Natural killer cell (primary cell): ENCODE results near the gene CCN5. TPM values are rescaled to one million over a fixed set of nuclear protein-coding genes. Genes with fewer than 3 reads are reported as not detected.

Experiments
- ATAC-seq, 3 donors: fragments of 150-1000 bp in 2 of 3; fragments of 200-7000 bp in 1 of 3; cut with Tn5 transposase; 1 replicate in 1 of 3; 2 replicates in 2 of 3; pipeline ENCODE4 v1.10.0; 2021; ENCODE audit warnings: mild to moderate bottlenecking in 2 of 3, moderate library complexity in 2 of 3
- DNase-seq, 2 donors: peaks; one replicate each; pipeline versions ENCODE4 v3.0.0 to v3.0.0-alpha.2; 2013 to 2021; ENCODE audit warnings: mixed read lengths in 1 of 2
- H3K27ac ChIP-seq: one replicate; pipeline ENCODE4 v1.5.1; 2013; ENCODE audit warnings: mild to moderate bottlenecking, low read length
- H3K27me3 ChIP-seq: one replicate; pipeline ENCODE4 v1.6.1; 2013; ENCODE audit warnings: low read length; ENCODE audit not compliant: control insufficient read depth, insufficient read depth
- H3K36me3 ChIP-seq: one replicate; pipeline ENCODE4 v1.6.1; 2013; ENCODE audit warnings: low read length; ENCODE audit not compliant: control insufficient read depth, insufficient read depth
- H3K4me1 ChIP-seq: one replicate; pipeline ENCODE4 v1.6.1; 2013; ENCODE audit warnings: low read length; ENCODE audit not compliant: control insufficient read depth, insufficient read depth
- H3K4me3 ChIP-seq: one replicate; pipeline ENCODE4 v1.5.1; 2013; ENCODE audit warnings: low read length
- H3K9me3 ChIP-seq: one replicate; pipeline ENCODE4 v1.6.1; 2013; ENCODE audit warnings: low read length; ENCODE audit not compliant: control insufficient read depth, insufficient read depth
- H3K27ac Mint-ChIP-seq, 2 donors: one replicate each; pipeline ENCODE4 v1.8.0; 2022; ENCODE audit warnings: mild to moderate bottlenecking in 2 of 2, mixed read lengths in 2 of 2, moderate library complexity in 1 of 2
- H3K27me3 Mint-ChIP-seq, 2 donors: one replicate each; pipeline ENCODE4 v1.8.0; 2022; ENCODE audit warnings: low read depth in 2 of 2, mixed read lengths in 2 of 2
- H3K36me3 Mint-ChIP-seq: one replicate; pipeline ENCODE4 v1.8.0; 2022; ENCODE audit warnings: mixed read lengths
- H3K4me1 Mint-ChIP-seq, 2 donors: one replicate each; pipeline ENCODE4 v1.8.0; 2022; ENCODE audit warnings: mixed read lengths in 2 of 2
- H3K4me3 Mint-ChIP-seq: one replicate; pipeline ENCODE4 v1.8.0; 2022; ENCODE audit warnings: mild to moderate bottlenecking, moderate library complexity, mixed read lengths
- H3K9me3 Mint-ChIP-seq, 2 donors: one replicate each; pipeline ENCODE4 v1.8.0; 2022; ENCODE audit warnings: mixed read lengths in 2 of 2
- CTCF ChIP-seq: fragments of 200-600 bp; IDR thresholded peaks from one replicate; pipeline ENCODE4 v1.8.0; 2022; ENCODE audit warnings: antibody characterized with exemption
- WGBS: methylation state at CpG from one replicate; pipeline ENCODE4 v1.1.7; 2013; ENCODE audit warnings: missing lambda C conversion rate; ENCODE audit not compliant: insufficient coverage; 5-methylcytosine and 5-hydroxymethylcytosine counted together
- intact Hi-C: fragments of 100-400 bp; cut with micrococcal nuclease; formaldehyde crosslinking; loops from one replicate; pipeline ENCODE4 v1.14.2; 2022
- total RNA-seq, 4 donors: library from RNA; stranded (reverse); fragments of 120-200 nt in 1 of 4; gene quantifications; one replicate each; pipeline versions ENCODE4 v1.2.3 to v1.2.4, GENCODE V29; 2013 to 2022

The CCN5 gene
- total RNA-seq, 3 donors from 2014 or later (not counting 1 experiment from before 2014, with no cell fraction given): not detected

- no peak for ATAC-seq
- no peak for TF ChIP-seq CTCF
- 94% methylated on average over 7 of the region's 7 CpGs for WGBS
- no peaks in the 10 kb centered on the region for H3K4me1 Mint-ChIP-seq
- no peak overlapping the region for H3K27ac Mint-ChIP-seq
- Histone ChIP-seq H3K4me1 (no peaks in the 10 kb centered on the region), H3K27ac (no peak overlapping the region), H3K4me3 (no peak overlapping the region), H3K9me3 (no peaks in the 10 kb centered on the region), H3K36me3 (no peaks in the 10 kb centered on the region), H3K27me3 (no peaks in the 10 kb centered on the region)
- DNase-seq: no peak
- intact Hi-C loops: no loop called here
- H3K36me3 Mint-ChIP-seq: no peaks in the 10 kb centered on the region
- H3K4me3 Mint-ChIP-seq: no peak overlapping the region
- H3K27me3 Mint-ChIP-seq: peaks cover 4 to 25% of the 10 kb centered on the region in 2 donors
- no peaks in the 10 kb centered on the region for H3K9me3 Mint-ChIP-seq
Observed at GRCh38 chr20:44691424-44692423, 23.4 kb upstream of the CCN5 start.

- no peaks in the 10 kb centered on the region for H3K36me3 ChIP-seq
- DNase-seq (no peak), ATAC-seq (no peak)
- no peaks in the 10 kb centered on the region for H3K27me3 ChIP-seq
- 72% methylated on average over 7 of the region's 7 CpGs for WGBS
- Mint-ChIP-seq H3K27ac (no peak overlapping the region), H3K36me3 (no peaks in the 10 kb centered on the region), H3K27me3 (peaks cover 4 to 14% of the 10 kb centered on the region in 2 donors), H3K4me3 (no peak overlapping the region), H3K9me3 (no peaks in the 10 kb centered on the region), H3K4me1 (no peaks in the 10 kb centered on the region)
- intact Hi-C loops: no loop called here
- H3K4me1 ChIP-seq: no peaks in the 10 kb centered on the region
- no peaks in the 10 kb centered on the region for H3K9me3 ChIP-seq
- H3K4me3 ChIP-seq: no peak overlapping the region
- H3K27ac ChIP-seq: no peak overlapping the region
- TF ChIP-seq CTCF: no peak
Observed at GRCh38 chr20:44692932-44693480, 22.2 kb upstream of the CCN5 start.

GRCh38 chr20:44693627-44694026 is 21.5 kb upstream of the CCN5 start:
- H3K27ac Mint-ChIP-seq: no peak overlapping the region
- no peak overlapping the region for H3K4me3 Mint-ChIP-seq
- Histone ChIP-seq H3K27me3 (no peaks in the 10 kb centered on the region), H3K9me3 (no peaks in the 10 kb centered on the region), H3K36me3 (no peaks in the 10 kb centered on the region), H3K4me3 (no peak overlapping the region), H3K4me1 (no peaks in the 10 kb centered on the region), H3K27ac (no peak overlapping the region)
- peaks cover 4 to 13% of the 10 kb centered on the region in 2 donors for H3K27me3 Mint-ChIP-seq
- H3K4me1 Mint-ChIP-seq: no peaks in the 10 kb centered on the region
- ATAC-seq (no peak), DNase-seq (no peak)
- no peaks in the 10 kb centered on the region for H3K36me3 Mint-ChIP-seq
- H3K9me3 Mint-ChIP-seq: no peaks in the 10 kb centered on the region
- intact Hi-C loops: no loop called here
- no peak for TF ChIP-seq CTCF
